K562 (cell line): ENCODE measurements around the gene PKHD1.

Experiments
- ATF3 ChIP-seq, 2 experiments: fragments of 450-650 bp in 1 of 2; sonication (generic) in 1 of 2; formaldehyde crosslinking in 1 of 2; IDR thresholded peaks in 1 of 2; conservative IDR thresholded peaks in 1 of 2; 2 replicates each; pipeline versions ENCODE4 v1.6.1 to v1.8.1; 2016 to 2023; ENCODE audit warnings: mild to moderate bottlenecking in 2 of 2, moderate library complexity in 2 of 2, inconsistent platforms in 1 of 2, missing genetic modification reagents in 1 of 2
- CTCF ChIP-seq, 3 experiments: IDR thresholded peaks in 2 of 3; conservative IDR thresholded peaks in 1 of 3; 2 replicates each; pipeline ENCODE4 v1.5.1; 2011 to 2012; ENCODE audit warnings: low read length in 3 of 3, mild to moderate bottlenecking in 3 of 3, control low read depth in 2 of 3, improper control_type of control experiment in 1 of 3, inconsistent platforms in 1 of 3, low read depth in 1 of 3, mixed read lengths in 1 of 3, moderate library complexity in 1 of 3; ENCODE audit not compliant: insufficient read depth in 2 of 3
- EP300 ChIP-seq: IDR thresholded peaks from 2 replicates; pipeline ENCODE4 v1.6.1; 2012; ENCODE audit warnings: low read length, improper control_type of control experiment
- EZH2 ChIP-seq: IDR thresholded peaks from 2 replicates; pipeline ENCODE4 v1.6.1; 2012; ENCODE audit warnings: low read depth, mild to moderate bottlenecking, inconsistent platforms, low read length, borderline replicate concordance
- NONO ChIP-seq, 2 experiments: fragments of 200-400 bp in 1 of 2; fragments of 450-650 bp in 1 of 2; formaldehyde crosslinking in 1 of 2; IDR thresholded peaks; 2 replicates each; pipeline ENCODE4 v1.6.1; 2017; ENCODE audit warnings: low read depth in 2 of 2, mild to moderate bottlenecking in 2 of 2, moderate library complexity in 2 of 2, low read length in 1 of 2
- PHF21A ChIP-seq: fragments of 450-650 bp; IDR thresholded peaks from 2 replicates; pipeline ENCODE4 v1.6.1; 2017; ENCODE audit warnings: low read depth, borderline replicate concordance
- POLR2A ChIP-seq: fragments of 450-650 bp; conservative IDR thresholded peaks from 2 replicates; pipeline ENCODE4 v1.6.1; 2016
- SUPT5H ChIP-seq: fragments of 450-650 bp; IDR thresholded peaks from 2 replicates; pipeline ENCODE4 v1.6.1; 2016
- XRCC5 ChIP-seq: fragments of 200-400 bp; formaldehyde crosslinking; IDR thresholded peaks from 2 replicates; pipeline ENCODE4 v1.6.1; 2017; ENCODE audit warnings: low read depth, mild to moderate bottlenecking, low read length
- ZBTB2 ChIP-seq: fragments of 450-650 bp; IDR thresholded peaks from 2 replicates; pipeline ENCODE4 v1.6.1; 2016; ENCODE audit warnings: antibody characterized with exemption
- ZNF592 ChIP-seq: fragments of 450-650 bp; IDR thresholded peaks from 2 replicates; pipeline ENCODE4 v1.6.1; 2017; ENCODE audit warnings: antibody characterized with exemption, mild to moderate bottlenecking

GRCh38 chr6:51989789-51990188 is 97.6 kb downstream of the PKHD1 start:
- TF ChIP-seq CTCF (IDR thresholded peaks at IDR 0.05 in 2 of 3, conservative IDR thresholded peaks at IDR 0.05 in 1 of 3; ENCODE audit: insufficient read depth in 2 of 3, low read depth in 1 of 3, low read length in 3 of 3) (no peak), POLR2A (no peak), PHF21A (no peak), XRCC5 (no peak), NONO (IDR thresholded peaks at IDR 0.05; ENCODE audit: low read depth in 2 of 2, low read length in 1 of 2) (no peak), EZH2 (no peak), EP300 (no peak), SUPT5H (no peak), ZBTB2 (no peak), ATF3 (IDR thresholded peaks at IDR 0.05) (no peak), ATF3 (CRISPR knock-in tag; conservative IDR thresholded peaks at IDR 0.05) (no peak), ZNF592 (no peak)
